ENCODE data around the gene GAA. TPM values are rescaled to one million over a fixed set of nuclear protein-coding genes. Genes with fewer than 3 reads are reported as not detected.

GAA gene
- total and polyA plus RNA-seq, 2 of the 4 experiments (the other 2 are of a cell fraction), result 2.2 to 14.8 TPM

DNA sequence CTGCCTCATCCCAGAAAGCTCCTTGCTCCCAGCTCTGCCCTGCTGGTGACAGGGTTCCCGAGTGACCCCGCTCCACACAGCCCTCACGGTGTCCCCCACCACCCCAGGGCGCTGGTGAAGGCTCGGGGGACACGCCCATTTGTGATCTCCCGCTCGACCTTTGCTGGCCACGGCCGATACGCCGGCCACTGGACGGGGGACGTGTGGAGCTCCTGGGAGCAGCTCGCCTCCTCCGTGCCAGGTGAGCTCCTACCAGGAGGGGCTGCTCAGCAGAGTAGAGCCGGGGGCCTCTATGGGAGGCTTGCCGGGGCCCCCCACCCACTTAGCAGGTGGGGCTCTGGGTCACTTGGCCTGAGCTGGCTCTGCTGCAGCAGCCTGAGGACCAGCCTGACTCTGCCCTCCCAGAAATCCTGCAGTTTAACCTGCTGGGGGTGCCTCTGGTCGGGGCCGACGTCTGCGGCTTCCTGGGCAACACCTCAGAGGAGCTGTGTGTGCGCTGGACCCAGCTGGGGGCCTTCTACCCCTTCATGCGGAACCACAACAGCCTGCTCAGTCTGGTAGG is 11.2 kb downstream of the GAA start:
- H3K56ac ChIP-seq (ENCODE audit: extremely low read depth, insufficient read depth, low read length), result no peak overlapping the region
- H3K4me3 ChIP-seq (ENCODE audit: insufficient read depth, low read depth, low read length), result no peak overlapping the region
- BruUV-seq (replicated peaks), result no TSS peak
- intact Hi-C loops (cut with micrococcal nuclease) (no loop called here), in situ Hi-C loops (cut with MboI; ENCODE audit: low sequenced_read_pairs) (no loop called here), dilution Hi-C loops (cut with HindIII; ENCODE audit: low sequenced_read_pairs, unreplicated experiment) (no loop called here)
- peaks cover 3% of the 10 kb centered on the region; the same call in 1 of the 2 replicates for H3K36me3 ChIP-seq (ENCODE audit: control insufficient read depth, insufficient read depth, low read length)
- no peaks in the 10 kb centered on the region for H3K9me3 ChIP-seq (ENCODE audit: control insufficient read depth, insufficient read depth, low read length)
- no peaks in the 10 kb centered on the region for H4K20me1 ChIP-seq (ENCODE audit: insufficient read depth, low read length)
- no peak overlapping the region for H2BK15ac ChIP-seq (ENCODE audit: low read depth, low read length)
- no peak overlapping the region for H2BK5ac ChIP-seq (ENCODE audit: low read depth, low read length, poor library complexity, severe bottlenecking)
- H3K23ac ChIP-seq (ENCODE audit: low read depth, low read length), result no peak overlapping the region
- no peak overlapping the region for H2AK9ac ChIP-seq (replicated peaks; ENCODE audit: low read depth, low read length, poor library complexity)
- no peak overlapping the region for H2BK20ac ChIP-seq (ENCODE audit: low read depth, low read length)
- H2BK120ac ChIP-seq (ENCODE audit: low read depth, low read length), result no peak overlapping the region
- POLR2A ChIA-PET (ENCODE audit: unreplicated experiment), result no interaction called here
- peaks cover 5% of the 10 kb centered on the region for H3K4me1 ChIP-seq (ENCODE audit: control insufficient read depth, insufficient read depth, low read length)
- WGBS, 2 experiments (ENCODE audit: extremely low coverage in 2 of 2, insufficient read length in 1 of 2), result 82% methylated on average over 8 of the region's 24 CpGs; no CpG with 5 or more reads in 1 of the 2 experiments
- no peak overlapping the region for H3K4ac ChIP-seq (ENCODE audit: low read depth, low read length)
- TF ChIP-seq NFE2L2 (IDR thresholded peaks at IDR 0.05; ENCODE audit: low read depth, low read length), result no peak
- no peak for TF ChIP-seq MAZ (IDR thresholded peaks at IDR 0.05; ENCODE audit: borderline replicate concordance, low read depth, low read length)
- TF ChIP-seq FOS (IDR thresholded peaks at IDR 0.05; ENCODE audit: low read depth, low read length), result no peak
- TF ChIP-seq SMC3 (IDR thresholded peaks at IDR 0.05; ENCODE audit: low read depth, low read length), result no peak
- no peak for TF ChIP-seq MAFK (IDR thresholded peaks at IDR 0.05; ENCODE audit: low read depth, low read length)
- TF ChIP-seq, protein P1, sequence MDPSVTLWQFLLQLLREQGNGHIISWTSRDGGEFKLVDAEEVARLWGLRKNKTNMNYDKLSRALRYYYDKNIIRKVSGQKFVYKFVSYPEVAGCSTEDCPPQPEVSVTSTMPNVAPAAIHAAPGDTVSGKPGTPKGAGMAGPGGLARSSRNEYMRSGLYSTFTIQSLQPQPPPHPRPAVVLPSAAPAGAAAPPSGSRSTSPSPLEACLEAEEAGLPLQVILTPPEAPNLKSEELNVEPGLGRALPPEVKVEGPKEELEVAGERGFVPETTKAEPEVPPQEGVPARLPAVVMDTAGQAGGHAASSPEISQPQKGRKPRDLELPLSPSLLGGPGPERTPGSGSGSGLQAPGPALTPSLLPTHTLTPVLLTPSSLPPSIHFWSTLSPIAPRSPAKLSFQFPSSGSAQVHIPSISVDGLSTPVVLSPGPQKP (IDR thresholded peaks at IDR 0.05; ENCODE audit: borderline replicate concordance, low read depth, low read length), result no peak
- TF ChIP-seq, protein P2, sequence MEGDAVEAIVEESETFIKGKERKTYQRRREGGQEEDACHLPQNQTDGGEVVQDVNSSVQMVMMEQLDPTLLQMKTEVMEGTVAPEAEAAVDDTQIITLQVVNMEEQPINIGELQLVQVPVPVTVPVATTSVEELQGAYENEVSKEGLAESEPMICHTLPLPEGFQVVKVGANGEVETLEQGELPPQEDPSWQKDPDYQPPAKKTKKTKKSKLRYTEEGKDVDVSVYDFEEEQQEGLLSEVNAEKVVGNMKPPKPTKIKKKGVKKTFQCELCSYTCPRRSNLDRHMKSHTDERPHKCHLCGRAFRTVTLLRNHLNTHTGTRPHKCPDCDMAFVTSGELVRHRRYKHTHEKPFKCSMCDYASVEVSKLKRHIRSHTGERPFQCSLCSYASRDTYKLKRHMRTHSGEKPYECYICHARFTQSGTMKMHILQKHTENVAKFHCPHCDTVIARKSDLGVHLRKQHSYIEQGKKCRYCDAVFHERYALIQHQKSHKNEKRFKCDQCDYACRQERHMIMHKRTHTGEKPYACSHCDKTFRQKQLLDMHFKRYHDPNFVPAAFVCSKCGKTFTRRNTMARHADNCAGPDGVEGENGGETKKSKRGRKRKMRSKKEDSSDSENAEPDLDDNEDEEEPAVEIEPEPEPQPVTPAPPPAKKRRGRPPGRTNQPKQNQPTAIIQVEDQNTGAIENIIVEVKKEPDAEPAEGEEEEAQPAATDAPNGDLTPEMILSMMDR (conservative IDR thresholded peaks at IDR 0.05; ENCODE audit: low read depth, low read length), result no peak
- TF ChIP-seq MXI1 (IDR thresholded peaks at IDR 0.05; ENCODE audit: borderline replicate concordance, low read depth, low read length), result no peak
- TF ChIP-seq, protein P3, sequence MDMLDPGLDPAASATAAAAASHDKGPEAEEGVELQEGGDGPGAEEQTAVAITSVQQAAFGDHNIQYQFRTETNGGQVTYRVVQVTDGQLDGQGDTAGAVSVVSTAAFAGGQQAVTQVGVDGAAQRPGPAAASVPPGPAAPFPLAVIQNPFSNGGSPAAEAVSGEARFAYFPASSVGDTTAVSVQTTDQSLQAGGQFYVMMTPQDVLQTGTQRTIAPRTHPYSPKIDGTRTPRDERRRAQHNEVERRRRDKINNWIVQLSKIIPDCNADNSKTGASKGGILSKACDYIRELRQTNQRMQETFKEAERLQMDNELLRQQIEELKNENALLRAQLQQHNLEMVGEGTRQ (IDR thresholded peaks at IDR 0.05; ENCODE audit: low read depth, low read length), result no peak
- no peak for TF ChIP-seq CHD1 (IDR thresholded peaks at IDR 0.05; ENCODE audit: low read depth, low read length)
- no peak for TF ChIP-seq RAD21 (IDR thresholded peaks at IDR 0.05; ENCODE audit: low read length)
- no peak for TF ChIP-seq RCOR1 (IDR thresholded peaks at IDR 0.05; ENCODE audit: insufficient replicate concordance, low read length)
- TF ChIP-seq POLR2A (IDR thresholded peaks at IDR 0.05; ENCODE audit: low read depth, low read length), result no peak
- no peak for TF ChIP-seq RFX5 (IDR thresholded peaks at IDR 0.05; ENCODE audit: low read depth, low read length)
- TF ChIP-seq CEBPB (IDR thresholded peaks at IDR 0.05; ENCODE audit: low read depth, low read length), result no peak
- no peak for TF ChIP-seq BHLHE40 (IDR thresholded peaks at IDR 0.05; ENCODE audit: low read depth, low read length)
- ATAC-seq (ENCODE audit: low read depth) (no peak), DNase-seq (no peak)
- H3K27ac ChIP-seq (ENCODE audit: insufficient read depth, low read length), result no peak overlapping the region
- H3K18ac ChIP-seq (ENCODE audit: low read depth, low read length), result no peak overlapping the region
- H4K5ac ChIP-seq (ENCODE audit: low read depth, low read length), result no peak overlapping the region
- H3K27me3 ChIP-seq (ENCODE audit: control insufficient read depth, insufficient read depth, low read length), result no peaks in the 10 kb centered on the region
- H4K8ac ChIP-seq (ENCODE audit: low read depth in 2 of 2, low read length in 2 of 2), result no peak overlapping the region
- no peak overlapping the region for H2AK5ac ChIP-seq (ENCODE audit: low read depth, low read length)
- H2AFZ ChIP-seq (replicated peaks; ENCODE audit: low read length, poor library complexity), result no peak overlapping the region
- no peak overlapping the region for H4K91ac ChIP-seq (ENCODE audit: insufficient read depth, low read depth, low read length)
- CTCF ChIA-PET, result no interaction called here
- no peak overlapping the region for H3K9ac ChIP-seq (ENCODE audit: low read depth, low read length)
- peaks cover 7% of the 10 kb centered on the region for H3K9me1 ChIP-seq (ENCODE audit: insufficient read depth, low read length)
- H3K14ac ChIP-seq (replicated peaks; ENCODE audit: low read depth, low read length), result no peak overlapping the region
- H3K79me1 ChIP-seq (ENCODE audit: low read depth in 1 of 2, low read length in 2 of 2), result no peaks in the 10 kb centered on the region
- no peak overlapping the region for H3K4me2 ChIP-seq (ENCODE audit: low read depth, low read length)
